Upper lobe of right lung (tissue), 1 donor: Measurements from ENCODE around the gene CFAP210. TPM values are rescaled to one million over a fixed set of nuclear protein-coding genes. Genes with fewer than 3 reads are reported as not detected.

Experiments
- ATAC-seq: fragments of 200-7000 bp; cut with Tn5 transposase; one replicate; pipeline ENCODE4 v1.9.1; 2020; ENCODE audit warnings: mild to moderate bottlenecking, moderate library complexity
- DNase-seq: peaks from one replicate; pipeline ENCODE4 v3.0.0-alpha.2; 2020
- H3K27ac ChIP-seq: fragments of 200-600 bp; one replicate; pipeline ENCODE4 v1.8.0; 2022
- H3K27me3 ChIP-seq: fragments of 200-600 bp; one replicate; pipeline ENCODE4 v1.8.0; 2022; ENCODE audit warnings: mild to moderate bottlenecking
- H3K36me3 ChIP-seq: fragments of 200-600 bp; one replicate; pipeline ENCODE4 v1.8.0; 2022
- H3K4me1 ChIP-seq: fragments of 200-600 bp; one replicate; pipeline ENCODE4 v1.8.0; 2022
- H3K4me3 ChIP-seq: fragments of 200-600 bp; one replicate; pipeline ENCODE4 v1.8.0; 2022; ENCODE audit warnings: mild to moderate bottlenecking
- H3K9me3 ChIP-seq: fragments of 200-600 bp; one replicate; pipeline ENCODE4 v1.8.0; 2022
- CTCF ChIP-seq: fragments of 200-600 bp; IDR thresholded peaks from one replicate; pipeline ENCODE4 v1.8.0; 2022; ENCODE audit warnings: antibody characterized with exemption
- intact Hi-C: fragments of 100-400 bp; cut with DNase I; formaldehyde crosslinking; loops from one replicate; pipeline ENCODE4 v1.11.0; 2022
- total RNA-seq: library from RNA; stranded (reverse); fragmentation: NEBNext Ultra II Directional; extraction: Animal tissue kit (Norgen Biotek cat#: 25700); gene quantifications from one replicate; pipeline ENCODE4 v1.2.1, GENCODE V29; 2021
- donor health status: DM: no; HTN: yes; CAD: no; lungs with severe emphysema.

CFAP210 gene
- total RNA-seq, 1 donor from 2014 or later, result not detected

GRCh38 chr2:169670937-169671336 is 23.3 kb downstream of the CFAP210 start:
- ATAC-seq, result no peak
- Histone ChIP-seq H3K27me3 (no peaks in the 10 kb centered on the region), H3K9me3 (no peaks in the 10 kb centered on the region), H3K27ac (no peak overlapping the region), H3K4me1 (no peaks in the 10 kb centered on the region), H3K4me3 (no peak overlapping the region), H3K36me3 (no peaks in the 10 kb centered on the region)
- intact Hi-C loops, result no loop called here
- no peak for TF ChIP-seq CTCF
- DNase-seq, result no peak

- intact Hi-C loops, result no loop called here
- Histone ChIP-seq H3K4me1 (no peaks in the 10 kb centered on the region), H3K4me3 (no peak overlapping the region), H3K36me3 (no peaks in the 10 kb centered on the region), H3K9me3 (no peaks in the 10 kb centered on the region), H3K27ac (no peak overlapping the region), H3K27me3 (no peaks in the 10 kb centered on the region)
- DNase-seq, result no peak
- no peak for TF ChIP-seq CTCF
- ATAC-seq, result no peak
Observed at GRCh38 chr2:169670215-169670651, 24.0 kb downstream of the CFAP210 start.

DNA sequence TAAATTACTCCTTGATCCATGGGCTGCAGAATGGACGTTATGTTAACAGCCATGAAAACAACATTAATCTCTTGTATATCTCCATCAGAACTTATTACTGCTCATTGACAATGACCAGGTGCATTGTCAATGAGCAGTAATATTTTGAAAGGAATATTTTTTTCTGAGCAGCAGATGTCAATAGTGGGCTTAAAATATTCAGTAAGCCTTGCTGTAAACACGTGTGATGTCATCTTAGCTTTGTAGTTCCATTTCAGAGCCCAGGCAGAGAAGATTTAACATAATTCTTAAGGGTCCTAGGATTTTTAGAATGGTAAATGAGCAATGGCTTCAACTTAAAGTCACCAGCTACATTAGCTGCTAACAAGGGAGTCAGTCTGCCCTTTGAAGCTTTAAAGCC is 26.6 kb downstream of the CFAP210 start:
- Histone ChIP-seq H3K4me1 (no peaks in the 10 kb centered on the region), H3K9me3 (no peaks in the 10 kb centered on the region), H3K27me3 (no peaks in the 10 kb centered on the region), H3K27ac (no peak overlapping the region), H3K36me3 (no peaks in the 10 kb centered on the region), H3K4me3 (no peak overlapping the region)
- ATAC-seq, result no peak
- TF ChIP-seq CTCF, result no peak
- no peak for DNase-seq
- intact Hi-C loops, result no loop called here

DNA sequence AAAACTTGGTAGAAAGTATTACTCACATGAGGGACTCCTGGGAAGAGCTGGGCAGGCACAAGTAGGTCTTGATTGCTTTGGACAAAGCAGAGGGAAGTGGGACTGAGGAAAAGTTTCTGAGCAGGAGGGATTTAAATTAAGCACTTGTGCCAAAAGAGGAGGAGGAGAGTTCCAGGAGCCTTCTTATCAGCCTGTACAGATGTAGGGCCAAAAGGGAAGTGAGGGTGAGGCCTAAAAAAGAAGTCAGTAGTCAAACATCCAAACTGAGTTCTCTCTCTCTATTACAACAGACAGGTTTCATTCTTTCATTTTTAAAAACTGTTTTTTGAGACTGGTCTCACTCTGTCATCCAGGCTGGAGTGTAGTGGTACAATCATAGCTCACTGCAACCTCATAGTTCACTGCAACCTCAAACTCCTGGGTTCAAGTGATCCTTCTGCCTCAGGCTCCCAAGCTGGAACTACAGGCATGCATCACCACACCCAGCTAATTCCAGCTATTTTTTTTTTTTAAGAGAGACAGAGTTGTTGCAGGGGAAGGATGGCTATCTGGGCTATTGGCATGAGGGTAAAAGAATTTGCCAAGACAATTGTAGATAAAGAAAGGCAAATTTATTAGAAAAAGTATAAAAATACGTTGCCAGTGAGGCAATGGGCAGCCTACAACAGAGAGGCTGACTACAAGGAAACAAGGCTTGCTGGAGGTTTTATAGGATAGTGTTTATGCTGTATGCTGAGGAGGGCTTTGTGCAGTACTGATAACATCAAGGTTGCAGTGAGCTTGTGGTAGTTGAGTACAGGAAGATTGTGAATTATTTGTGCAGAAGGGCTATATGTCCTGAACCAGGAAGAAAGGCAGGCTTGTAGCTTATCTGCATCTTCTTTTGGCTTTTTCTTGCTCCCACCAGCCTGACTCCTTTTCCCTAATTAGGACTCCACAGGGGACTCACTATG is 29.0 kb downstream of the CFAP210 start:
- TF ChIP-seq CTCF, result no peak
- Histone ChIP-seq H3K36me3 (no peaks in the 10 kb centered on the region), H3K4me3 (no peak overlapping the region), H3K27me3 (no peaks in the 10 kb centered on the region), H3K4me1 (no peaks in the 10 kb centered on the region), H3K27ac (no peak overlapping the region), H3K9me3 (no peaks in the 10 kb centered on the region)
- DNase-seq (no peak), ATAC-seq (no peak)
- intact Hi-C loops, result no loop called here

DNA sequence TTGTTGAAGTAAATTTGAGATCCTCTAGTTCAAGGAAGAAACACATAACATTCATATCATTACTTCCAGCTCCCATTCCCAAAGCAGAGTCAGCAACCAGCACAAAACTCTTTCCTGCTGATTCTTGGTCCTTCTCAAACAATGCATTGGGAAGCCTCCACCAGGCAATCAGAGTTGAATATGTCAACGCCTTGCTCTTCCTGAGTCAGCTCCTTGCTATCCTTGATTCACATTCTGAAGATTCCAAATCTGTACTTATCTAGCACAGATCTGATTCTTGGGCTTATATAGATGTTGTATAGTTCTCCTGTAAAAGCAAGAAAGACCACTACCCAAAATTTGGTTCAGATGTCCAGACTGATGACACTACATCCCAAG is 29.6 kb downstream of the CFAP210 start:
- no peak for ATAC-seq

More for the DNA sequence above, 29.6 kb downstream of the CFAP210 start:
- no peak for DNase-seq
- Histone ChIP-seq H3K27me3 (no peaks in the 10 kb centered on the region), H3K4me1 (no peaks in the 10 kb centered on the region), H3K36me3 (no peaks in the 10 kb centered on the region), H3K9me3 (no peaks in the 10 kb centered on the region), H3K4me3 (no peak overlapping the region), H3K27ac (no peak overlapping the region)
- no peak for TF ChIP-seq CTCF
- intact Hi-C loops, result no loop called here
